ENCODE results near the gene RGS18.

The RGS18 gene

GRCh38 chr1:192235127-192235526 lies 76.9 kb downstream of the RGS18 start:
- Histone ChIP-seq H3K27ac (no peak overlapping the region), H3K9me3 (no peaks in the 10 kb centered on the region), H3K36me3 (no peaks in the 10 kb centered on the region), H3K27me3 (no peaks in the 10 kb centered on the region), H3K4me3 (no peak overlapping the region), H3K4me1 (no peaks in the 10 kb centered on the region)
- no peak for DNase-seq
- intact Hi-C loops (cut with DNase I; ENCODE audit: low total_unique reads), result no loop called here
- TF ChIP-seq CTCF (IDR thresholded peaks at IDR 0.05), result no peak

Data from tibial artery (tissue), 4 donors.